Astrocyte (in vitro differentiated cells and primary cell): ENCODE data around the gene RPL28.

ENCODE experiments used
- EZH2 ChIP-seq: IDR thresholded peaks from 2 replicates; pipeline ENCODE4 v1.6.1; 2012; ENCODE audit warnings: mild to moderate bottlenecking, low read length, inconsistent platforms; ENCODE audit not compliant: insufficient read depth
- TF ChIP-seq, protein P1 (sequence below): IDR thresholded peaks from 2 replicates; pipeline ENCODE4 v1.5.1; 2011; ENCODE audit warnings: low read depth, mild to moderate bottlenecking, inconsistent platforms, low read length, moderate library complexity; ENCODE audit not compliant: insufficient read depth

DNA sequence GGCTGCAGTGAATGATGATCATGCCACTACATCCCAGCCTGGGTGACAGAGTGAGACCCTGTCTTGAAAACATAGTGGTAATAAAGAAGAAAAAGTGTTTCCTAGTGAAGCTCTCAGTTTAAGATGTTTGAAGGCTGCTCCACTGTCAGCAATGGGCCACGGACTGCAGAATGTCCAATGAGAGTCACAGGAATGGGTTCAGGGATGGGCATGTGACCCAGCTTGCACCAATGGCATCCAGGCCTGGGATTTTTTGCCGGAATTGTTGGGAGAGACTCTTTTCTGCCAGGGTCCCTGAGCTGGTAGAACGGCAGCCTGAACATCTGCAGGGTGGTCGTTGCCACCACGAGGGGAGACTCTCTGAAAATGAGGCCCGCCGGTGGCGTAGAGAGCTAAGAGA lies 51.1 kb downstream of the RPL28 start:
- TF ChIP-seq, protein P1, sequence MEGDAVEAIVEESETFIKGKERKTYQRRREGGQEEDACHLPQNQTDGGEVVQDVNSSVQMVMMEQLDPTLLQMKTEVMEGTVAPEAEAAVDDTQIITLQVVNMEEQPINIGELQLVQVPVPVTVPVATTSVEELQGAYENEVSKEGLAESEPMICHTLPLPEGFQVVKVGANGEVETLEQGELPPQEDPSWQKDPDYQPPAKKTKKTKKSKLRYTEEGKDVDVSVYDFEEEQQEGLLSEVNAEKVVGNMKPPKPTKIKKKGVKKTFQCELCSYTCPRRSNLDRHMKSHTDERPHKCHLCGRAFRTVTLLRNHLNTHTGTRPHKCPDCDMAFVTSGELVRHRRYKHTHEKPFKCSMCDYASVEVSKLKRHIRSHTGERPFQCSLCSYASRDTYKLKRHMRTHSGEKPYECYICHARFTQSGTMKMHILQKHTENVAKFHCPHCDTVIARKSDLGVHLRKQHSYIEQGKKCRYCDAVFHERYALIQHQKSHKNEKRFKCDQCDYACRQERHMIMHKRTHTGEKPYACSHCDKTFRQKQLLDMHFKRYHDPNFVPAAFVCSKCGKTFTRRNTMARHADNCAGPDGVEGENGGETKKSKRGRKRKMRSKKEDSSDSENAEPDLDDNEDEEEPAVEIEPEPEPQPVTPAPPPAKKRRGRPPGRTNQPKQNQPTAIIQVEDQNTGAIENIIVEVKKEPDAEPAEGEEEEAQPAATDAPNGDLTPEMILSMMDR: no peak
- TF ChIP-seq EZH2: no peak
